IMR-90 (cell line): ENCODE data around the gene USP10. TPM values are rescaled to one million over a fixed set of nuclear protein-coding genes. Genes with fewer than 3 reads are reported as not detected.

Experiments
- ATAC-seq: fragments of 200-7000 bp; cut with Tn5 transposase; 2 replicates; pipeline ENCODE4 v1.9.1; 2020; ENCODE audit warnings: low read depth, mild to moderate bottlenecking, moderate library complexity
- BruUV-seq: library from RNA; stranded (reverse); fragments of 400-500 nt; replicated peaks from 2 replicates; lab custom pipeline; 2021; lab: Mats Ljungman, UMichigan
- CTCF ChIA-PET: fragments of 300-600 bp; formaldehyde crosslinking; extraction: SDS; loops from one replicate; lab custom pipeline; 2021; ENCODE audit warnings: antibody characterized with exemption; lab: Yijun Ruan, JAX
- POLR2A ChIA-PET: fragments of 300-600 bp; sonication (Branson Sonifier 250); formaldehyde crosslinking; loops from one replicate; lab custom pipeline; 2022; ENCODE audit warnings: antibody characterized with exemption; ENCODE audit not compliant: unreplicated experiment; lab: Charles Lee
- DNase-seq: peaks from one replicate; pipeline ENCODE4 v3.0.0; 2013
- H2AFZ ChIP-seq: replicated peaks from 2 replicates; pipeline ENCODE3; 2013; ENCODE audit warnings: low read length, mild to moderate bottlenecking; ENCODE audit not compliant: poor library complexity
- H2AK5ac ChIP-seq: 2 replicates; pipeline ENCODE4 v1.6.1; 2013; ENCODE audit warnings: low read depth, low read length, inconsistent platforms
- H2AK9ac ChIP-seq: replicated peaks from 2 replicates; pipeline ENCODE3; 2013; ENCODE audit warnings: mild to moderate bottlenecking, low read depth, low read length, moderate library complexity; ENCODE audit not compliant: poor library complexity
- H2BK120ac ChIP-seq: 2 replicates; pipeline ENCODE4 v1.6.1; 2013; ENCODE audit warnings: low read depth, low read length, inconsistent platforms
- H2BK15ac ChIP-seq: 3 replicates; pipeline ENCODE4 v1.6.1; 2013; ENCODE audit warnings: low read depth, low read length, inconsistent platforms
- H2BK20ac ChIP-seq: 2 replicates; pipeline ENCODE4 v1.6.1; 2013; ENCODE audit warnings: low read depth, mild to moderate bottlenecking, inconsistent platforms, low read length, moderate library complexity
- H2BK5ac ChIP-seq: 2 replicates; pipeline ENCODE4 v1.6.1; 2013; ENCODE audit warnings: mild to moderate bottlenecking, low read depth, low read length, inconsistent platforms; ENCODE audit not compliant: poor library complexity, severe bottlenecking
- H3K14ac ChIP-seq: replicated peaks from 2 replicates; pipeline ENCODE4 v1.6.1; 2013; ENCODE audit warnings: low read depth, low read length, inconsistent platforms
- H3K18ac ChIP-seq: 2 replicates; pipeline ENCODE4 v1.6.1; 2013; ENCODE audit warnings: low read depth, low read length, control low read depth
- H3K23ac ChIP-seq: 2 replicates; pipeline ENCODE4 v1.6.1; 2013; ENCODE audit warnings: low read depth, low read length, inconsistent platforms
- H3K27ac ChIP-seq: 2 replicates; pipeline ENCODE4 v1.5.1; 2013; ENCODE audit warnings: mild to moderate bottlenecking, control low read depth, low read length; ENCODE audit not compliant: insufficient read depth
- H3K27me3 ChIP-seq: 2 replicates; pipeline ENCODE4 v1.6.1; 2013; ENCODE audit warnings: low read length; ENCODE audit not compliant: control insufficient read depth, insufficient read depth
- H3K36me3 ChIP-seq: 2 replicates; pipeline ENCODE4 v1.6.1; 2013; ENCODE audit warnings: low read length, mixed read lengths; ENCODE audit not compliant: control insufficient read depth, insufficient read depth
- H3K4ac ChIP-seq: 2 replicates; pipeline ENCODE4 v1.6.1; 2013; ENCODE audit warnings: low read depth, low read length, inconsistent platforms
- H3K4me1 ChIP-seq: 2 replicates; pipeline ENCODE4 v1.6.1; 2013; ENCODE audit warnings: low read length, mixed read lengths; ENCODE audit not compliant: control insufficient read depth, insufficient read depth
- H3K4me2 ChIP-seq: 2 replicates; pipeline ENCODE4 v1.6.1; 2013; ENCODE audit warnings: low read depth, mild to moderate bottlenecking, control low read depth, low read length, moderate library complexity
- H3K4me3 ChIP-seq: 2 replicates; pipeline ENCODE4 v1.5.1; 2013; ENCODE audit warnings: low read depth, mild to moderate bottlenecking, control low read depth, low read length, moderate library complexity; ENCODE audit not compliant: insufficient read depth
- H3K56ac ChIP-seq: 2 replicates; pipeline ENCODE4 v1.6.1; 2013; ENCODE audit warnings: low read length, inconsistent platforms; ENCODE audit not compliant: insufficient read depth; ENCODE audit errors: extremely low read depth
- H3K79me1 ChIP-seq, 2 experiments: 2 replicates each; pipeline ENCODE4 v1.6.1; 2013; ENCODE audit warnings: low read length in 2 of 2, inconsistent platforms in 1 of 2, low read depth in 1 of 2
- H3K9ac ChIP-seq: 2 replicates; pipeline ENCODE4 v1.6.1; 2013; ENCODE audit warnings: low read depth, low read length, control low read depth
- H3K9me1 ChIP-seq: 2 replicates; pipeline ENCODE4 v1.6.1; 2013; ENCODE audit warnings: low read length, inconsistent platforms; ENCODE audit not compliant: insufficient read depth
- H3K9me3 ChIP-seq: 2 replicates; pipeline ENCODE4 v1.6.1; 2013; ENCODE audit warnings: low read length; ENCODE audit not compliant: control insufficient read depth, insufficient read depth
- H4K20me1 ChIP-seq: 2 replicates; pipeline ENCODE4 v1.6.1; 2013; ENCODE audit warnings: low read length, inconsistent platforms; ENCODE audit not compliant: insufficient read depth
- H4K5ac ChIP-seq: 2 replicates; pipeline ENCODE4 v1.6.1; 2013; ENCODE audit warnings: mild to moderate bottlenecking, low read depth, low read length, control low read depth
- H4K8ac ChIP-seq, 2 experiments: 2 replicates each; pipeline ENCODE4 v1.6.1; 2013; ENCODE audit warnings: low read depth in 2 of 2, low read length in 2 of 2, control low read depth in 1 of 2, inconsistent platforms in 1 of 2
- H4K91ac ChIP-seq: 2 replicates; pipeline ENCODE4 v1.6.1; 2013; ENCODE audit warnings: low read depth, low read length, inconsistent platforms; ENCODE audit not compliant: insufficient read depth
- MAFK ChIP-seq: IDR thresholded peaks from 2 replicates; pipeline ENCODE4 v1.6.1; 2012; ENCODE audit warnings: low read depth, low read length, improper control_type of control experiment
- MAZ ChIP-seq: IDR thresholded peaks from 2 replicates; pipeline ENCODE4 v1.6.1; 2012; ENCODE audit warnings: low read depth, mild to moderate bottlenecking, low read length, improper control_type of control experiment, moderate library complexity, borderline replicate concordance
- SMC3 ChIP-seq: fragments of 150-350 bp; IDR thresholded peaks from 2 replicates; pipeline ENCODE4 v1.6.1; 2016; ENCODE audit warnings: low read depth, mild to moderate bottlenecking, antibody characterized with exemption, low read length, moderate library complexity
- WGBS, 2 experiments: methylation state at CpG; one replicate each; pipeline versions ENCODE4 v1.1.5 to v1.1.7; 2013; ENCODE audit warnings: missing lambda C conversion rate in 2 of 2; ENCODE audit not compliant: insufficient read length in 1 of 2; ENCODE audit errors: extremely low coverage in 2 of 2; 5-methylcytosine and 5-hydroxymethylcytosine counted together
- dilution Hi-C: fragments of 300-500 bp; cut with HindIII; formaldehyde crosslinking; loops from one replicate; pipeline ENCODE4 v1.14.3; 2018; ENCODE audit warnings: low sequenced_read_pairs; ENCODE audit not compliant: unreplicated experiment
- in situ Hi-C: fragments of 300-500 bp; cut with MboI; formaldehyde crosslinking; loops from 3 replicates; pipeline ENCODE4 v1.14.3; 2019; ENCODE audit warnings: low sequenced_read_pairs, inconsistent platforms, mixed read lengths
- intact Hi-C: fragments of 100-400 bp; cut with micrococcal nuclease; formaldehyde crosslinking; loops from 2 replicates; pipeline ENCODE4 v1.10.0; 2022
- polyA plus RNA-seq, 3 experiments: library from polyadenylated mRNA; depleted of rRNA; stranded (reverse); fragments of >200 nt; gene quantifications; 2 replicates each; pipeline ENCODE4 v1.2.3, GENCODE V29; 2012; ENCODE audit warnings: low replicate concordance in 1 of 3
- total RNA-seq: library from RNA; depleted of rRNA; stranded (reverse); fragments of >200 nt; gene quantifications from 2 replicates; pipeline ENCODE4 v1.2.3, GENCODE V29; 2012

USP10 gene
- total and polyA plus RNA-seq, 2 of the 4 experiments (the other 2 are of a cell fraction): 54.3 to 79.0 TPM

DNA sequence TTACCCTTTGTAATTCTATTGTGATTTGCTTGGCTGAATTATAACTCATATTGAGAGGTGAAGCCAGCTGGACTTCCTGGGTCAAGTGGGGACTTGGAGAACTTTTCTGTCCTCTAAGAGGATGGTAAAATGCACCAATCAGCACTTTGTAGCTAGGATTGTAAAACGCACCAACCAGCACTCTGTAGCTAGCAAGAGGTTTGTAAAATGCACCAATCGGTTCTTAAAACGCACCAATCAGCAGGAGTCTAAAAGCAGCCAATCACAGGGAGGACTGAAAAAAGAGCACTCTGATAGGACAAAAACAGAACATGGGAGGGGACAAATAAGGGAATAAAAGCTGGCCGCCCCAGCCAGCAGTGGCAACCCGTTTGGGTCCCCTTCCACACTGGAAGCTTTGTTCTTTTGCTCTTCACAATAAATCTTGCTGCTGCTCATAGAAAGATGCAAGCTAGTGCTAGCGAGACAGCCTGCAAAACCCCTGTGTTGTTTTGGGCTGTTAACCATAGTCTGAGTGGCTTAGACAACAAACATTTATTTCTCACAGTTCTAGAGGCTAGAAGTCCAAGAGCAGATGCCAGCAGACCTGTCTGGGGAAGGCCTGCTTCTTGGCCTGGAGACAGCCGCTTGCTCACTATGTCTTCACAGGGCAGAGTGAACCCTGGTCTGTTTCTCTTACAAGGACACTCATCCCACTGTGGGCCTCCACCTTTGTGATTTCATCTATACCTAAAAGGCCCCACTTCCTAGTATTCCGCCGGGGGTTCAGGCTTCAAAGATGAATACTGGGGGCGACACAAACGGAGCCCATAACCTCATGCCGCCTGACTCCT lies 81.0 kb downstream of the USP10 start:
- H3K9me3 ChIP-seq: no peaks in the 10 kb centered on the region
- no peak overlapping the region for H3K23ac ChIP-seq
- DNase-seq (no peak), ATAC-seq (no peak)
- H3K56ac ChIP-seq: no peak overlapping the region
- H2BK5ac ChIP-seq: no peak overlapping the region
- intact Hi-C loops: no loop called here
- TF ChIP-seq MAZ: no peak
- TF ChIP-seq MAFK: peak; percentile 51
- TF ChIP-seq SMC3: no peak
- dilution Hi-C loops: no loop called here
- no peak overlapping the region for H3K9ac ChIP-seq
- H4K20me1 ChIP-seq: no peaks in the 10 kb centered on the region
- H3K36me3 ChIP-seq: peaks cover 32% of the 10 kb centered on the region
- no peak overlapping the region for H4K91ac ChIP-seq
- H4K8ac ChIP-seq: no peak overlapping the region
- no peak overlapping the region for H2BK15ac ChIP-seq
- H3K4me1 ChIP-seq: peaks cover under 1% of the 10 kb centered on the region; the same call in 1 of the 2 replicates
- H2AK5ac ChIP-seq: no peak overlapping the region
- ChIA-PET POLR2A (no interaction called here), CTCF (interaction anchor here (1.0 to 1.3 kb wide), 2 partner anchors 13 to 77 kb away, joined by 3 read pairs; no protein-coding TSS in a partner anchor)
- H2BK120ac ChIP-seq: no peak overlapping the region
- H3K18ac ChIP-seq: no peak overlapping the region
- no TSS peak for BruUV-seq
- H2AK9ac ChIP-seq: no peak overlapping the region
- no peak overlapping the region for H2BK20ac ChIP-seq
- peaks cover 3 to 20% of the 10 kb centered on the region in 2 experiments for H3K79me1 ChIP-seq
- in situ Hi-C loops: no loop called here
- no peaks in the 10 kb centered on the region for H3K27me3 ChIP-seq
- no peak overlapping the region for H3K4me2 ChIP-seq
- no peaks in the 10 kb centered on the region for H3K9me1 ChIP-seq
- WGBS, 2 experiments: 90% methylated on average over 8 of the region's 12 CpGs; no CpG with 5 or more reads in 1 of the 2 experiments
- H3K27ac ChIP-seq: no peak overlapping the region
- no peak overlapping the region for H4K5ac ChIP-seq
- H3K4ac ChIP-seq: no peak overlapping the region
- H2AFZ ChIP-seq: no peak overlapping the region
- H3K14ac ChIP-seq: no peak overlapping the region
- no peak overlapping the region for H3K4me3 ChIP-seq
